ENCODE data around the gene TBC1D22A. TPM values are rescaled to one million over a fixed set of nuclear protein-coding genes. Genes with fewer than 3 reads are reported as not detected.

TBC1D22A gene
- polyA plus RNA-seq, 4 donors = 17.7 to 26.4 (median 21.0) TPM

GRCh38 chr22:47063071-47063509 lies 300.6 kb downstream of the TBC1D22A start:
- Histone ChIP-seq H3K36me3 (ENCODE audit: control insufficient read depth in 3 of 3, insufficient read depth in 2 of 3, low read depth in 1 of 3, low read length in 3 of 3) (peaks cover 3 to 23% (median 4%) of the 10 kb centered on the region in 3 donors), H3K9me3 (ENCODE audit: control insufficient read depth in 2 of 2, insufficient read depth in 1 of 2, low read depth in 1 of 2, low read length in 1 of 2) (no peaks in the 10 kb centered on the region), H3K4me3 (ENCODE audit: low read depth in 1 of 3, low read length in 3 of 3) (no peak overlapping the region), H3K4me1 (ENCODE audit: control insufficient read depth in 3 of 3, insufficient read depth in 2 of 3, low read depth in 1 of 3, low read length in 2 of 3) (no peaks in the 10 kb centered on the region), H3K27ac (ENCODE audit: low read depth in 1 of 3, low read length in 2 of 3) (no peak overlapping the region), H3K27me3 (ENCODE audit: control insufficient read depth in 3 of 3, insufficient read depth in 3 of 3, low read length in 3 of 3) (no peaks in the 10 kb centered on the region)
- FAIRE-seq = no peak
- no peak for DNase-seq
- WGBS, 3 donors = 88 to 96% (median 89%) methylated on average over 14 of the region's 14 CpGs

GRCh38 chr22:47063606-47064005 lies 301.2 kb downstream of the TBC1D22A start:
- no peak overlapping the region for H3K27ac ChIP-seq (ENCODE audit: low read depth in 1 of 3, low read length in 2 of 3)
- H3K9me3 ChIP-seq (ENCODE audit: control insufficient read depth in 2 of 2, insufficient read depth in 1 of 2, low read depth in 1 of 2, low read length in 1 of 2) = no peaks in the 10 kb centered on the region
- peaks cover 3 to 23% (median 3%) of the 10 kb centered on the region in 3 donors for H3K36me3 ChIP-seq (ENCODE audit: control insufficient read depth in 3 of 3, insufficient read depth in 2 of 3, low read depth in 1 of 3, low read length in 3 of 3)
- H3K4me1 ChIP-seq (ENCODE audit: control insufficient read depth in 3 of 3, insufficient read depth in 2 of 3, low read depth in 1 of 3, low read length in 2 of 3) = no peaks in the 10 kb centered on the region
- no peaks in the 10 kb centered on the region for H3K27me3 ChIP-seq (ENCODE audit: control insufficient read depth in 3 of 3, insufficient read depth in 3 of 3, low read length in 3 of 3)
- FAIRE-seq (no peak), DNase-seq (no peak)
- WGBS, 3 donors = 77 to 93% (median 87%) methylated on average over 9 to 10 of the region's 10 CpGs
- H3K4me3 ChIP-seq (ENCODE audit: low read depth in 1 of 3, low read length in 3 of 3) = no peak overlapping the region

- Histone ChIP-seq H3K36me3 (ENCODE audit: control insufficient read depth in 3 of 3, insufficient read depth in 2 of 3, low read depth in 1 of 3, low read length in 3 of 3) (peaks cover 2 to 20% (median 3%) of the 10 kb centered on the region in 3 donors), H3K9me3 (ENCODE audit: control insufficient read depth in 2 of 2, insufficient read depth in 1 of 2, low read depth in 1 of 2, low read length in 1 of 2) (no peaks in the 10 kb centered on the region), H3K27ac (ENCODE audit: low read depth in 1 of 3, low read length in 2 of 3) (no peak overlapping the region), H3K4me3 (ENCODE audit: low read depth in 1 of 3, low read length in 3 of 3) (no peak overlapping the region), H3K4me1 (ENCODE audit: control insufficient read depth in 3 of 3, insufficient read depth in 2 of 3, low read depth in 1 of 3, low read length in 2 of 3) (no peaks in the 10 kb centered on the region), H3K27me3 (ENCODE audit: control insufficient read depth in 3 of 3, insufficient read depth in 3 of 3, low read length in 3 of 3) (no peaks in the 10 kb centered on the region)
- 86 to 94% (median 86%) methylated on average over 19 of the region's 19 CpGs for WGBS, 3 donors
- DNase-seq (no peak), FAIRE-seq (no peak)
These were observed 301.6 kb downstream of the TBC1D22A start for GRCh38 chr22:47064016-47064415.

GRCh38 chr22:47064416-47064815 lies 302.0 kb downstream of the TBC1D22A start:
- Histone ChIP-seq H3K4me3 (ENCODE audit: low read depth in 1 of 3, low read length in 3 of 3) (no peak overlapping the region), H3K4me1 (ENCODE audit: control insufficient read depth in 3 of 3, insufficient read depth in 2 of 3, low read depth in 1 of 3, low read length in 2 of 3) (no peaks in the 10 kb centered on the region), H3K27ac (ENCODE audit: low read depth in 1 of 3, low read length in 2 of 3) (no peak overlapping the region), H3K9me3 (ENCODE audit: control insufficient read depth in 2 of 2, insufficient read depth in 1 of 2, low read depth in 1 of 2, low read length in 1 of 2) (no peaks in the 10 kb centered on the region), H3K36me3 (ENCODE audit: control insufficient read depth in 3 of 3, insufficient read depth in 2 of 3, low read depth in 1 of 3, low read length in 3 of 3) (peaks cover 2 to 18% (median 3%) of the 10 kb centered on the region in 3 donors), H3K27me3 (ENCODE audit: control insufficient read depth in 3 of 3, insufficient read depth in 3 of 3, low read length in 3 of 3) (no peaks in the 10 kb centered on the region)
- FAIRE-seq (no peak), DNase-seq (no peak)
- 71 to 92% (median 74%) methylated on average over 10 of the region's 10 CpGs for WGBS, 3 donors

- DNase-seq (no peak), FAIRE-seq (no peak)
- Histone ChIP-seq H3K27ac (ENCODE audit: low read depth in 1 of 3, low read length in 2 of 3) (no peak overlapping the region), H3K9me3 (ENCODE audit: control insufficient read depth in 2 of 2, insufficient read depth in 1 of 2, low read depth in 1 of 2, low read length in 1 of 2) (no peaks in the 10 kb centered on the region), H3K27me3 (ENCODE audit: control insufficient read depth in 3 of 3, insufficient read depth in 3 of 3, low read length in 3 of 3) (no peaks in the 10 kb centered on the region), H3K4me1 (ENCODE audit: control insufficient read depth in 3 of 3, insufficient read depth in 2 of 3, low read depth in 1 of 3, low read length in 2 of 3) (no peaks in the 10 kb centered on the region), H3K36me3 (ENCODE audit: control insufficient read depth in 3 of 3, insufficient read depth in 2 of 3, low read depth in 1 of 3, low read length in 3 of 3) (peaks cover 0 to 18% (median 2%) of the 10 kb centered on the region in 3 donors), H3K4me3 (ENCODE audit: low read depth in 1 of 3, low read length in 3 of 3) (no peak overlapping the region)
- 88 to 95% (median 88%) methylated on average over 26 of the region's 26 CpGs for WGBS, 3 donors
These were observed 303.5 kb downstream of the TBC1D22A start for GRCh38 chr22:47065756-47066615.

- Histone ChIP-seq H3K4me3 (ENCODE audit: low read depth in 1 of 3, low read length in 3 of 3) (no peak overlapping the region), H3K4me1 (ENCODE audit: control insufficient read depth in 3 of 3, insufficient read depth in 2 of 3, low read depth in 1 of 3, low read length in 2 of 3) (no peaks in the 10 kb centered on the region), H3K27ac (ENCODE audit: low read depth in 1 of 3, low read length in 2 of 3) (no peak overlapping the region), H3K27me3 (ENCODE audit: control insufficient read depth in 3 of 3, insufficient read depth in 3 of 3, low read length in 3 of 3) (no peaks in the 10 kb centered on the region), H3K36me3 (ENCODE audit: control insufficient read depth in 3 of 3, insufficient read depth in 2 of 3, low read depth in 1 of 3, low read length in 3 of 3) (peaks cover 0 to 14% (median 0%) of the 10 kb centered on the region in 3 donors), H3K9me3 (ENCODE audit: control insufficient read depth in 2 of 2, insufficient read depth in 1 of 2, low read depth in 1 of 2, low read length in 1 of 2) (no peaks in the 10 kb centered on the region)
- DNase-seq = no peak
- WGBS, 3 donors = 96% methylated on average over 7 of the region's 7 CpGs
- FAIRE-seq = no peak
These were observed 304.1 kb downstream of the TBC1D22A start for GRCh38 chr22:47066616-47066905.

GRCh38 chr22:47067321-47067890 lies 305.0 kb downstream of the TBC1D22A start:
- FAIRE-seq (no peak), DNase-seq (no peak)
- Histone ChIP-seq H3K36me3 (ENCODE audit: control insufficient read depth in 3 of 3, insufficient read depth in 2 of 3, low read depth in 1 of 3, low read length in 3 of 3) (peaks cover 0 to 12% (median 0%) of the 10 kb centered on the region in 3 donors), H3K4me3 (ENCODE audit: low read depth in 1 of 3, low read length in 3 of 3) (no peak overlapping the region), H3K27ac (ENCODE audit: low read depth in 1 of 3, low read length in 2 of 3) (no peak overlapping the region), H3K4me1 (ENCODE audit: control insufficient read depth in 3 of 3, insufficient read depth in 2 of 3, low read depth in 1 of 3, low read length in 2 of 3) (no peaks in the 10 kb centered on the region), H3K27me3 (ENCODE audit: control insufficient read depth in 3 of 3, insufficient read depth in 3 of 3, low read length in 3 of 3) (no peaks in the 10 kb centered on the region), H3K9me3 (ENCODE audit: control insufficient read depth in 2 of 2, insufficient read depth in 1 of 2, low read depth in 1 of 2, low read length in 1 of 2) (no peaks in the 10 kb centered on the region)
- 93 to 95% (median 95%) methylated on average over 13 of the region's 13 CpGs for WGBS, 3 donors

GRCh38 chr22:47067911-47068625 lies 305.6 kb downstream of the TBC1D22A start:
- 87 to 93% (median 89%) methylated on average over 14 of the region's 14 CpGs for WGBS, 3 donors
- H3K4me3 ChIP-seq (ENCODE audit: low read depth in 1 of 3, low read length in 3 of 3) = no peak overlapping the region
- no peak for DNase-seq

More at GRCh38 chr22:47067911-47068625, 305.6 kb downstream of the TBC1D22A start:
- no peak for FAIRE-seq
- peaks cover 0 to 11% (median 0%) of the 10 kb centered on the region in 3 donors for H3K36me3 ChIP-seq (ENCODE audit: control insufficient read depth in 3 of 3, insufficient read depth in 2 of 3, low read depth in 1 of 3, low read length in 3 of 3)
- no peaks in the 10 kb centered on the region for H3K27me3 ChIP-seq (ENCODE audit: control insufficient read depth in 3 of 3, insufficient read depth in 3 of 3, low read length in 3 of 3)
- H3K4me1 ChIP-seq (ENCODE audit: control insufficient read depth in 3 of 3, insufficient read depth in 2 of 3, low read depth in 1 of 3, low read length in 2 of 3) = no peaks in the 10 kb centered on the region
- H3K27ac ChIP-seq (ENCODE audit: low read depth in 1 of 3, low read length in 2 of 3) = no peak overlapping the region
- no peaks in the 10 kb centered on the region for H3K9me3 ChIP-seq (ENCODE audit: control insufficient read depth in 2 of 2, insufficient read depth in 1 of 2, low read depth in 1 of 2, low read length in 1 of 2)
